T follicular helper cell (primary cell): ENCODE results near the gene SDK2.
"Not testable (repeated sequence)": the region's sequence is repeated elsewhere in the genome, so short reads cannot be mapped to it uniquely, and the experiment has no call there.

ENCODE experiments used
- DNase-seq: peaks from one replicate; pipeline ENCODE4 v3.0.0-alpha.2; 2020; ENCODE audit warnings: low read depth

SDK2 gene

DNA sequence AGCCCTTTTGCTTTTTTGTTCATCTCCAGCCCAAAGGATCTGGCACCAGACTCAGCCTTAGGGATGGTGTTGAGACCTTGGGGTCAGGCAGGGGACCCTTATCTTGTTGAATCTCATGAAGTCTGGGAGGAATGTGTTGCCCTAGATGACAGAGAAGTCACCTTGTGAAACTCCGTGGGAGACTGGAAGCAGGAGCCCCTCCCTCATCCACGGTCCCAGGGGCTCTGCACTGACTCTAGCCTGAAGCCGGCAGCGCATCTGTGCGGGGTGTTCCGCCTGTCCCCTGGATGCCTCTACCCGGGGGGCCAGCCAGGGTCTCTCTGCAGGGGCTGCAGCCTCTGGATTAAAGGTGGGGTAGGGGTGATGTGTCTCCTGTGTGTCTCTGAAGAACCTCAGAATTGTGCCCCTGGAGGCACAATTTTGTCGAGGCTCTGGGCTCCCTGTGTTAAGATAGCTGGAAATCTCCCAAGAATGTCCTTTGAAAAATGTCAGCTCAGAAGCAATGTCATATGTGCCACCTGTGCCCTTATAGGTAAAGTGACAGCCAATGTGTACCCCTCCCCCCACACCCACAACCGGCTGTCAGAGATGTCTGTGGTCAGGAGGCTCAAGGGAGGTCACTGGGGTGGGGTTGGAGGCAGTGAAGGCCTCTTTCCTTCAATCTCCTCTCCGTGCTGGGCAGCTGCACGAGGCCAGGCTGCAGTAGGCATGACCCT is 300.3 kb downstream of the SDK2 start:
- no peak for DNase-seq

DNA sequence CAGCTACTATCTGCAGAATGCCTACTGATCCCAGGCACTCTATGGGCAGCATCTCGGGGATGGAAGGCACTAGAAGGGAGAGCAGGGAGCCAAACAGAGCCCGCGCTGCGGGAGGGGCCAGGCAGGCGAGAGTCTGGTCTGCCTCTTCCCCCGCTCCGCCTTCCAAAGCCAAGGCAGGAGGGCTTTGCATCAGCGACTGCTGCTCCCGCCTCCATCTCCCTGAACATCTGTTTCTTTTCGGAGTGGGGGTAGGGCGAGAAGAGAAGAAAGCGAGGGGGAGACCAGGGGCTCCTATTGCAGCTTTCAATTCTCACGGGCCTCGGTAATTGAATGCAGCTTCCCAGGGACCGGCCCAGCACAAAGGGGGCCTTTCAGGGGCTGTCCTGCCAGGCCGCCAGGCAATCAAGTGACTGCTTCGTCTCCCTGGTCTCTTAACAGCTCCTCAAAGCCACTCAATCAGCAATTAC is 301.0 kb downstream of the SDK2 start:
- no peak for DNase-seq

DNA sequence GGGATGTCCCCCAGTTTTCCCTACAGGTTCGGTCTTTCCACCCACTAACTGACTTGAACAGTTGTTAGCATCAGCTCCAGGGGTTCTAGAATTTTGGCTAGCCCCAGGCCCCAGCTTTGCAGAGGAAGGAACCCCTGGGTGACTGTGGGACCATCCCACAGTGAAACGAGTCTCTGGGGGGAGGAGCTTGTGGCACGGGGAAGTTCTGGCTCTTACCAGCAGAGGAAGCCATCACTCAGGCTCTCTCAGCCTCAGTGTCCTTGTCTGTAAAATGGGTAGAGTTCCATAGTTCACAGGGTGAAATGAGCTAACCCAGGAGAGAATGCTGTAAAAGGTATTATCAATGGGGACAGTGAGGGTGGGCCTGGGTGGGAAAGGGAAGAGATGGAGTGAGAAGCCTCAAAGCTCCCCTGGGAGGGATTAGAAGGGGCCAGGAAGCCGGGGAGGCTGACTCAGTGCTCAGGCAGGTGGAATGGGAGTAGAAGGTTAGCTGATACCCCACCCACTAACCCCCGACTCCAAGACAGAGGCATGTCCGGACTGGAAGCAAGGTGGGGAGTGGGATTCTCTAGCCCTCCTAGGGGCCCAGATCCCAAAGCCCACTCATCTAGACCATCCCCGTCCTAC is 301.6 kb downstream of the SDK2 start:
- no peak for DNase-seq

DNA sequence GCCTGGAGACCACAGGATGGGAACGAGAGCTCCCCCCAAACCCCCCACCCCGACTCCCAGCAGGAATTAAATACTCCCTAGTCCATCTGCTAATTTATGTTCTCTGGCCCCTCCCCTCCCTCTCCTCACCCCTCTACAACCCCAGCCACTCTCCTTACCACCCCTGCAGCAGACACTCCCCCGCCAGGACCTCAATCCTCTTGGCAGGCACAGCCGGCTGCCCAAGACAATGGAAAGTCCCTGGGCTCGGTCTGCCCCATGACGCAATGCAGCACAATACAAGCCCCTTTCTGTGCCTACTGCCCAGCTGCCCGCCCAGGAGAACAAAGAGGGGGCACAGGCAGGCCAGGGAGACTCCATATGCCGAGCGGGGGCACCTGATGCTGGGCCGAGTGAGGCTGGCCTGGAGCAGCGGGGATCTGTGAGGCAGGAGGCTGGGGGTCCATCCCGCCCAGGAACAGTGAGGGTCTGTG is 302.2 kb downstream of the SDK2 start:
- no peak for DNase-seq

DNA sequence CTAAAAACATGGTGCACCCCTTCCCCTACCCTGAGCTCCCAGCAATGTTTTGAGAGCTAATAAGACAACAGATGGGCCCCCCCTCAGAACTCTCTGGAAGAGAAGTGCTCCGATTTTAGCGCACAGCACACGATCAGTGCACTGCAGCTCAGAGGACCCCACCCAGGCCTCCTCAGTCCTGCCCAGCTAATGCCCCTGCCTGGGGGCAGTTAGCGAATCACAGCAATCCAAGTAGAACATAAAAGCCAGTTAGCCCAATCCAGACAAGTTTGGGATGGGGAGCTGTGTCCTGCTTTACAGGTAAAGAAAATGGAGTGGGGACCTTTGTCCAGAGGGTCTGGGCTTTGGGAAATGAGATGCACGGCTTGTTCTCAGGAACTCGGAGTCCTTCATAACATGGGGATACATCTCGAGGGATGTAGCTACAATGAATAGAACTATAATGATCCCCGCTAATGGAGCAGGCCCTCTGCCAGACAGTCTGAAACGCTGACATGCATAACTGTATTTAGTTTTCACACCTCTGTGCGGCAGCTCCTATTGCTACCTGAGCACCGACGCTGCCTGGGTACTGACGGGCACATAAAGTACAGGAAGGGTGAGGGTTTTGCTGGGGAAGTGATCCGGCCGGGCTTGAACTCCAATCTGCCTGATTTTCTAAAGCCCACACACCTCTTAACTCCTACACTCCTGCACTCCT is 302.7 kb downstream of the SDK2 start:
- no peak for DNase-seq

DNA sequence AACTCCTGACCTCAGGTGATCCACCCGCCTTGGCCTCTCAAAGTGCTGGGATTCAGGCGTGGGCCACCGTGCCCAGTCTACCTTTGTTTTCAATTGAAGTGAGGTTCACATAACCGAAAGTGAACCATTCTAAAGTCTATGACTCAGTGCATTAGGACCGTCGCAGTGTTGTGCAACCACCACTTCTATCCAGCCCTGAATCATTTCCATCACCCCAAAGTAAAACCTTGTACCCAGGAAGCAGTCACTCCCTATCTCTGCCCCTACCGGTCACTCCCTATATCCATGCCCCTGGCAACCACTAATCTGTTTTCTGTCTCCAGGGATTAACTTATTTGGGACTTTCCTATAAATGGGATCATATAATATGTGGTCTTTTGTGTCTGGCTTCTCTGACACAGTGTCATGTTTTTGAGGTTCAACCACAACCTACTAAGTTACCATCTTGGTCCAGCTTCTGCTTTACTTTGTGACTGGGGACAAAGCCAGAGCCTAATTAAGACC is 304.1 kb downstream of the SDK2 start:
- no peak for DNase-seq

DNA sequence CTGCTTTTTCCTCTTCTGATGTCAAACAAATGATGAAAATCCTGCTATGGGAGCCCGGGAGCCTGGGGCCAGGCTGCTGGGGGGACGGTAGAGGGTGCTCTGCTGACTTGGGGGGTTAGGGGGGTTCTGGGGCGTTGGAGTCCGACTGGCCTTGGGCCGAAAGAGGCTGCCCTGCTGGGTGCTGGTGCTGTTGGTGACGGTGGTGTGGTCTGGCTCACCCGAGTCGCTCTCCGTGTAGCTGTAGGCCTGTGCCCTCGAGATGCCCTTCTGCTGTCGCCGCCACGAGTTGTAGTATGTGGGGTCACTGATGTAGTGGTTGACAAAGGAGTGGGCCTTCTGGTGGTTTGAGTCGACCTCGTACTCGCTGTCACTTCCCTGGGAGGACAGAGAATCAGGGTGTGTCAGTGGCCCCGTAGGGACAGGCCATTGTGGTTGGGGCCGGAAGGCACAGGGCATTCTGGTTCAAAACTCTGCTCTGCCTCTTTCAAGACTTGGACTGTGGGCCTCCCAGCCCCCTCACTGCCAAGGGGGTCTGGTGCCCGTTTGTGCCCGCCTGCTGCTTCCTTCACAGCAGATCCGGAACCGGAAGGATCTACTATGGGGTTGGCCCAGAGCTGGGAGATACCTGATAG is 305.6 kb downstream of the SDK2 start:
- no peak for DNase-seq

DNA sequence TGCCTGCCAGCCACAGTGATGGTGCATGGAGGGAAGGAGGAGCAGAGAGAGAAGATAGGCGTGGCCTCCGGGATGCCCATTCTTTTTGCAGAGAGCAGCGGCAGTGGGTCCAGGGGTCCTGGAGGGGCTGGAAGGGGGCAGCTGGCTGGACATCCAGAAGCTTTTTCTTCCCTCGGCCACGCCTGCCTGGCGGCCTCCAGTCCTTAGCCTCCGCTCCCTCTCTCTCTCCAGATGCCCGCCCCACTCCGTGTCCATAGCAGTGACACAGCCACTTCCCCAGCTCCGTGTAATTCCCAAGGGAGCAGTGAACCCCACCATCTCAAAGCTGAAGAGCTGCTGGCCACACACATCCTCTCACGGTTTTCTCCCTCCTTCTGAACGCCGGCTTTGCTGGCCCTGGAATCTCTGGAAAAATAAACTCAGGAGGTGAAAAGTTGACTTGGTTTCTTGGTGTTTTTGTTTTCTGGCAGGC is 306.2 kb downstream of the SDK2 start:
- DNase-seq: no peak

DNA sequence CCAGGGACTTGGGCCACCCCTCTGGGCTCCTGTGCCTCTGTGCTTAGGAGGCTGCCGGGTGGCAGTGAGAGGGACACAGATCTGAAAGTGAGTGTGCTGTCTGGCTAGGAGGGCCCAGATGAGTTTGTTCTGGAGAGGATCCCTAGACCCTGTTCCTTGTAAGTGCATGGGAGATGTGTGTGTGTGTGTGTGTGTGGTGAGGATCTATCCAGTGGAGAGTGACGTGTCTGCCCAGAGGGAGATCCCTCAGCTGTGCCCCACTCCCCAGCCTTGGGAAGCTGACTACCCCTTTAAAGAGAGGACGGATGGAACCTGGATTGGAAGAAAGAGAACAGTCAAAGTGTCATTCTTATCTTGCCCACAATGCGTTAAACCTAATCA is 306.9 kb downstream of the SDK2 start:
- no peak for DNase-seq

DNA sequence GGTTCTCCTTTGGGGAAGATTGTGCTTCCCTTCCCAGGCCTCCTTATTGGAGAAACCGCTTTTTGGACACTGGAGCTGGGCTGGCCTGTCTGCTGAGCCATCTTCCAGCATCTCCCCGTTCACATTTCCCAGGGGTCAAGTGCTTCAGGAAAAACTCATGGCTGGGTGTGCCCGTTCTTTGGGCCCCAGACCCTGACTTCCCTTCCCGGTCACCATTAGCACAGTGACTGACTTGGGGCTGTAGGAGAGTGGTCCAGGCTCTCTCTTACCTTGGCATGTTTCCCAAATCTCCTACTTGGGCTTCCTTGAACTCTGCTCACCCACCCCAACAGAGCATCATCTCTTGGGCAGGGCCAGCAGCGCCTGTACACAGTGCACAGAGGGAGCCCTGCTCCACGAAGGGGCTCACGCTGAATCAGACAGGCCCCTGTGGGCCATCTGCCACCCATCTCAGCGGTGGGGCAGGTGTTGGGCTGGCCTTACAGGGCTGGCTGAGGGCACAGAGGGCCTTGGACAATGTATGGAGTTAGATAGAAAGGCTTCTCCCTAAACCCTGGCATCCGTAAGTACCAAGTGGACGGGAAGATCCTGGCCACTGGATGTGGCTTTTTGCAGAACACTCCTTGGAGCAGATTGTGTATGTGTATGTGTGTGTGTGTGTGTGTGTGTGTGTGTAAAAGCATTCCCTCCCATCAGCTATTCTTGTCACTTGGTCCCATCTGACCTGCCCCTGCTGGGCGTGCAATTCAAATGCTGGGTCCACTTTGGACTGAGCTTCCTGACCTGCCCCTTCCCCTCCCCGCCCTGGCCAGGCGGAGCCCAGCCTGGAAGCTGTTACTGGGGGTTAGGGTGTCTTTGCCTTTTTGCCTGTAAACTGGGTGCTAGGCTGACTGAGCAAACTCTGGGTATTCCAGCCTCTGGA is 307.6 kb downstream of the SDK2 start:
- DNase-seq: no peak

DNA sequence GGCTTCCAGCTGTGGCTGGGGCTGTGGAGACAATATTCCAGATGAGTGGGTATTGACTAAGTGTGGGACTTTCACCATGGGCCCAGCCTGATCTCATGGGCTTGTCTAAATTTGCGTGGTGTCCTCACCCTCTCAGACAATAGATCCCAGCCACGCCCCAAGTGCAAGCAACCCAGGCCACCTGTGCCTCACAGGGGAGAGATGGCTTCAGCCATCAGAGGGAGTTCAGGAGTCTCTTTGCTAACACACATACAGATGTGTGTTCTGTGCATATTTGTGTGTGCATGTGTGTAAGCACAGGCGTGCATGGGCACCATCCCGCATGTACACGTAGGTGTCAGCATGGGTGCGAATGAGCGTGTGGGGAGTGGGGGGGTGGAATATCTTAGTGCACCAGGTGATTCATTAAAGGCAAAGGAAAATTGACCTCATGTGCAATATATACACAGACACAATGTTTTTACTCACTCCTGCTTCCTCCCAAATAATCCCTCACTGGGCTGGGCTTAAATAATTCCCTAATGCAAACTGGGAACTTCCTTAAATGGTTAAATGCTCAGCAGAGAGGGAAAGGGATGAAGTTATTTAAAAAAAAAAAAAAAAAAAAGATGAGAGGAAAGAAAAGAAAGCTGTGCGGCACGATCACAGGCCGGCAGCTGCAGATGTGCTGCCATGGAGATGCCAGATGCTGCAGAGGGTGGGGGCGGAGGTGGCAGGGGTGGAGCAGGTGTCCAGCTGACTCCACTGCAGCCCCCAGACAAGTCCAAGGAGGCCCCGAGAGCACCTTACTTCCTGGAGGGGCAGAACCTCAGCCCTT is 308.4 kb downstream of the SDK2 start:
- no peak for DNase-seq

DNA sequence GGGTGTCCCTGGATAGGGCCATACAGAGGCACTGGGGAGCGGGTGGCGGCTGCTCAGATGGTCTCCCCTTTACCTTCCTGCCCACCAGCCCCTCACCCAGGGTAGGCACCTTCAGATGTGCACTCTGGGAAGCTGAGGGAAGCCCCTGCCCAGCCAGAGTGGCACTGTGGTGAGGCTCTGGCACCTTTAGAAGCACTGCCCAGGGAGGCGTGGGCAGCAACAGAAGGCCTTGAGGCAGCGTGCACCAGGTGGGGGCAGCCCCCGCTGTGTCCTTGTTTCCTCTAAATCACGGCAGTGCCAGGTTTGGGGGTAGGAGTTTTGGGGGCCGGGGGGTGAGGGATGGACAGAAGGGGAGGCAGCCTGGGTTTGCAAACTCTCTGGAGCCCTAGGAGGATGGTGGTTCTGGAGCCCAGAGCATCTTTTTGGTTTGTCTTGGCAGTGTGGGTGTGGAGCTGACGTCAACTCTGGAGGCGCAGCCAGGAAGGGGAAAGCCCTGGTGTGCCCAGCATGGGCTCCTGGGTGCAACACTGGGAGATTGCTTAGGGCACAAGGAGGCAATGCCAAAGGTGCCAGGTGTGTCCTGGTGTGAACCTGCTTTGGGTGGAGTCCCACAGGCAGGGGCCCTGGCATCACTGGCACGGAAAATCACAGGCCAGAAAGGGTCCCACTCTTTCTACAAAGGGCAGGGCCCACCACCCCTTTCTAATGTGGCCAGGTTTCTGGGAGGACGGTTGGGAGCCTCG is 309.3 kb downstream of the SDK2 start:
- DNase-seq: no peak

DNA sequence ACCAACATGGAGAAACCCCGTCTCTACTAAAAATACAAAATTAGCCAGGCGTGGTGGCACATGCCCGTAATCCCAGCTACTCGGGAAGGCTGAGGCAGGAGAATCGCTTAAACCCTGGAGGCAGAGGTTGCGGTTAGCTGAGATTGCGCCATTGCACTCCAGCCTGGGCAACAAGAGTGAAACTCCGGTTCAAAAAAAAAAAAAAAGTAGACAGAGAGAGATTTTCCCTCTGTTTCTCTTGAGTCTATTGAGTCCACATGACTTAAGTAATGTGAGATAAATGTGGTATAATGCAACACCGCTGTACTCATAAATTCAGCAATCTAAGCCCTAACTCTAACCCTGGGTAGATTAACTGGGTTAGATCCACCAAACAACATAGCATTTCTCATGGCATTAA is 310.8 kb downstream of the SDK2 start:
- not testable (repeated sequence) for DNase-seq

DNA sequence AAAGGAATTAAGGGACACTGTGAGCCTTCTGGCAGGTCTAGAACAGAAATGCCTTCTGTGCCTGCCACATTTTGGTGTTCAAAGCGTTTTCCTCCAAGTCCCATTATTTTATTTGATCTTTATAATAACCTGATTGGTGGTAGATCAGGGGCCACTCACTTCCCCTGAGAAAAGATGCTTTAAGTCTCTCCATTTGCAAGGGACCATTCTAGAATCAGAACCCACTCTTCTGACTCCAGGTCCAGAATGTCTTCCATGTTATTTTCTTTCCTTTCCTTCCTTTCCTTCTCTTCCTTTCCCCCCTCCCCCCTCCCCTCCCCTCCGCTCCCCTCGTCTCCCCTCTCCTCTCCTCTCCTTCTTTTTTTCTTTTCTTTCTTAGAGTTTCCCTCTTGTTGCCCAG is 313.2 kb downstream of the SDK2 start:
- DNase-seq: no peak

DNA sequence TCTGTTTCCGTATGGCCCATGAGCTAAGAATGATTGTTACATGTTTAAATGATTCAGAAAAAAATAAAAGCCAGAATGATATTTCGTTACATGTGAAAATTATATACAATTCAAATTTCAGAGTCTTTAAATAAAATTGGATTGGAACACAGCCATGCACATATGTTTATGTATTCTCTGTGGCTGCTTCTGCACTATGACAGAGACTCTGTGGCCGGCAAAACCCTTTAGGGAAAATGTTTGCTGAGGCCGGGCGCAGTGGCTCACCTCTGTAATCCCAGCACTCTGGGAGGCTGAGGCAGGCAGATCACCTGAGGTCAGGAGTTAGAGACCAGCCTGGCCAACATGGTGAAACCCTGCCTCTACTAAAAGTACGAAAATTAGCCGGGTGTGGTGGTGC is 316.6 kb downstream of the SDK2 start:
- no peak for DNase-seq

DNA sequence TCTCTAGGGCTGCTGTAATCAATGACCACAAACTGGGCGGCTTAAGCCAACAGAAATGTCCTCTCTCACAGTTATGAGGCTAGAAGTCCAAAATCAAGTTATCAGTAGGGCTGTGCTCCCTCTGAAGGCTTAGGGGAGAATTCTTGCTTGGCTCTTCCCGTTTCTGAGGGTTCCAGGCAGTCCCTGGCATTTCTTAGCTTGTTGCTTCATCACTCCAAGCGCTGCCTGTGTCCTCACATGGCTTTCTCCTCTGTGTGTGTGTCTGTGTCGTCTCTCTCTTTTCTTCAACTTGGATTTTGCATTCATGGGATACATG is 318.8 kb downstream of the SDK2 start:
- DNase-seq: no peak

DNA sequence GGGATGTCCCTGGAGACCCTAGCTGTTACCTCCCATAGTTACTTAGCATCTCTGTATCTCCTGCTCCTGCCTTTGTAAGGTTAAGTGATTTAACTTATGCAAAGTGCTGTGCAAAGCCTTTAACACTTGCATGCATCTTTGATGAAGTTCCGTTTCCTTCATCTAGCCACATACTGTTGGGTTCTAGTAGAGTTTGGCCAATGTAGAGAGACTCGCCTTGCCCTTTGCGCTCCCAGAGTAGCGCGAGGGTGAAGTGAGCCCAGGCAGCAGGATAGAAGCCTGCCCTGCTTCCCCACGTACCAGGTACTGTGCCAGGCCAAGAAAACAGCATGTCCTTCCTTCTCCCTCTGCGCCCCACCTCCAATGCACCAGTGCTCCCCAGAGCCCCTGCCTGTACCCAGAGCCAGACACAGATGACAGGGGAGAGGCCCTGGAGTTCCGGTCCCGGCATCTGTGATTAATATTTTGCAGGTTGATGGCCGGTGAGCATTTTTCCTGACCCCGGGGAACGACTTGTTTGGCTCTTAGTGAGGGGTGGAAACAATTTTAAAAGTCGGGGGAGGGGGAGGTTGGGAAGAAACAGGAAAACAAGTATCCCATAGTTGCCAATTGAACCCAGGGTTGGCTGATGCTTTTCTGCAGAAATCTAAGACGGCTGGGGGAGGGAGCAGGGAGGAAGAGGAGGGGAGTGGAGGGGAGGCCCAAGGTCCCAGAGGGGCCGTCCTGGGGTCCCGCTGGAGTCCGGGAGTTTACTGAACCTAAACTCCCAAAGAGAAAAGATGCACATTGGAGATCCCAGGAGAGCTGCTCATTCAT is 319.3 kb downstream of the SDK2 start:
- no peak for DNase-seq

DNA sequence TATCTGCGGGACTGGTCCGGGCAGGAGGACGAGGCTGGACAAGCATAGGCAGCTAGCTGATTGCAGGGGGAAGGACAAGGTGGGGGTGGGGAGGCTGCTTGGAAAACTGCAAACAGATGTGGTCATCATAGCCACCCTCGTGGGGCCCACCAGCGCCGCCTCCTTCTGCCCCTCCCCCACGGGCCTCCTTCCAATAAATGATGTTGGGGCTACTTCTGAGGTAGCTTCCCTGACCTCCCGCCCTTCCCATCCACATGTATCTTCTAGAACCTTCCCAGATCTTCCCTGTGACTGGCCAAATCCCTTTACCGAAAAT is 320.1 kb downstream of the SDK2 start:
- no peak for DNase-seq
